AG04449 (cell line): ENCODE data around the gene COLEC12.

ENCODE experiments used
- CTCF ChIA-PET: fragments of 350-600 bp; formaldehyde crosslinking; extraction: SDS; loops from one replicate; lab custom pipeline; 2021; ENCODE audit warnings: antibody characterized with exemption; lab: Yijun Ruan, JAX
- POLR2A ChIA-PET: fragments of 400-600, 350-600 bp; formaldehyde crosslinking; extraction: SDS; loops from one replicate; lab custom pipeline; 2020; ENCODE audit warnings: antibody characterized with exemption, inconsistent platforms; lab: Yijun Ruan, JAX
- DNase-seq: peaks from one replicate; pipeline ENCODE4 v3.0.0-alpha.2; 2010; ENCODE audit warnings: low read depth, low spot score
- H3K4me3 ChIP-seq: 2 replicates; pipeline ENCODE4 v1.5.1; 2011; ENCODE audit warnings: low read depth, mild to moderate bottlenecking, control low read depth, low read length
- CTCF ChIP-seq: IDR thresholded peaks from one replicate; pipeline ENCODE4 v1.5.1; 2011; ENCODE audit warnings: mild to moderate bottlenecking, moderate library complexity, low read length, control low read depth, inconsistent platforms; ENCODE audit not compliant: insufficient read depth; ENCODE audit errors: missing control alignments

Gene COLEC12

GRCh38 chr18:429030-429429 lies 71.5 kb downstream of the COLEC12 start:
- ChIA-PET CTCF (no interaction called here), POLR2A (no interaction called here)
- no peak overlapping the region for H3K4me3 ChIP-seq
- no peak for DNase-seq
- TF ChIP-seq CTCF = no peak

GRCh38 chr18:427005-427404 lies 73.5 kb downstream of the COLEC12 start:
- no peak for TF ChIP-seq CTCF
- no peak for DNase-seq
- H3K4me3 ChIP-seq = no peak overlapping the region
- ChIA-PET CTCF (interaction anchor here (1.0 kb wide), 1 partner anchor 68 kb away, joined by 3 read pairs; no protein-coding TSS in a partner anchor), POLR2A (no interaction called here)

GRCh38 chr18:425106-425745 lies 75.3 kb downstream of the COLEC12 start:
- CTCF ChIA-PET = interaction anchor here (1.1 to 1.7 kb wide), 5 partner anchors 12 to 199 kb away, joined by 3 to 5 read pairs (median 3); no protein-coding TSS in a partner anchor
- no peak for TF ChIP-seq CTCF
- POLR2A ChIA-PET = interaction anchor here (1.6 to 1.9 kb wide), 2 partner anchors 32 to 63 kb away, joined by 5 to 9 read pairs; no protein-coding TSS in a partner anchor
- no peak for DNase-seq
- H3K4me3 ChIP-seq = no peak overlapping the region

- TF ChIP-seq CTCF = no peak
- CTCF ChIA-PET = interaction anchor here (1.1 to 1.7 kb wide), 6 partner anchors 11 to 199 kb away, joined by 3 to 5 read pairs (median 4); no protein-coding TSS in a partner anchor
- POLR2A ChIA-PET = interaction anchor here (0.6 to 2.0 kb wide), 6 partner anchors 8 to 63 kb away, joined by 3 to 9 read pairs (median 4); no protein-coding TSS in a partner anchor
- no peak overlapping the region for H3K4me3 ChIP-seq
- no peak for DNase-seq
Measured at GRCh38 chr18:424668-425067, 75.8 kb downstream of the COLEC12 start.

GRCh38 chr18:424071-424661 lies 76.3 kb downstream of the COLEC12 start:
- H3K4me3 ChIP-seq = no peak overlapping the region
- CTCF ChIA-PET = interaction anchor here (1.0 to 1.4 kb wide), 6 partner anchors 11 to 200 kb away, joined by 3 to 5 read pairs (median 4); no protein-coding TSS in a partner anchor
- DNase-seq = peak; percentile 96
- no peak for TF ChIP-seq CTCF
- POLR2A ChIA-PET = interaction anchor here (0.6 to 2.0 kb wide), 6 partner anchors 9 to 62 kb away, joined by 3 to 9 read pairs (median 4); no protein-coding TSS in a partner anchor

GRCh38 chr18:422966-423365 lies 77.5 kb downstream of the COLEC12 start:
- CTCF ChIA-PET = interaction anchor here (1.0 to 1.2 kb wide), 2 partner anchors 52 to 192 kb away, joined by 3 to 5 read pairs; no protein-coding TSS in a partner anchor
- DNase-seq = no peak
- no peak overlapping the region for H3K4me3 ChIP-seq
- no peak for TF ChIP-seq CTCF
- POLR2A ChIA-PET = interaction anchor here (2.0 kb wide), 1 partner anchor 57 kb away, joined by 5 read pairs; no protein-coding TSS in a partner anchor
